Trophoblast cell (in vitro differentiated cells and primary cell): ENCODE data around the gene HOMER1.

Source experiments
- DNase-seq, 2 donors: peaks; one replicate each; pipeline ENCODE4 v3.0.0-alpha.2; 2016
- H2AFZ ChIP-seq: 2 replicates; pipeline ENCODE4 v1.6.1; 2013; ENCODE audit warnings: low read length, moderate library complexity, mild to moderate bottlenecking; ENCODE audit not compliant: insufficient read depth, poor library complexity
- H2AK5ac ChIP-seq: 2 replicates; pipeline ENCODE4 v1.6.1; 2013; ENCODE audit warnings: mild to moderate bottlenecking, low read length
- H2BK120ac ChIP-seq: 2 replicates; pipeline ENCODE4 v1.6.1; 2013; ENCODE audit warnings: low read length, mild to moderate bottlenecking, moderate library complexity; ENCODE audit not compliant: insufficient read depth, poor library complexity
- H2BK12ac ChIP-seq: 2 replicates; pipeline ENCODE4 v1.6.1; 2013; ENCODE audit warnings: mild to moderate bottlenecking, low read length, moderate library complexity
- H2BK5ac ChIP-seq: 2 replicates; pipeline ENCODE4 v1.6.1; 2013; ENCODE audit warnings: low read length, low read depth, moderate library complexity, mild to moderate bottlenecking; ENCODE audit not compliant: poor library complexity
- H3K14ac ChIP-seq: 2 replicates; pipeline ENCODE4 v1.6.1; 2013; ENCODE audit warnings: mild to moderate bottlenecking, low read length
- H3K18ac ChIP-seq: 2 replicates; pipeline ENCODE4 v1.6.1; 2013; ENCODE audit warnings: mild to moderate bottlenecking, low read length
- H3K23ac ChIP-seq: 2 replicates; pipeline ENCODE4 v1.6.1; 2013; ENCODE audit warnings: low read length
- H3K27ac ChIP-seq: 2 replicates; pipeline ENCODE4 v1.5.1; 2013; ENCODE audit warnings: low read depth, mild to moderate bottlenecking, inconsistent platforms, low read length, moderate library complexity
- H3K27me3 ChIP-seq: 2 replicates; pipeline ENCODE4 v1.6.1; 2013; ENCODE audit warnings: inconsistent platforms, mild to moderate bottlenecking, low read length, moderate library complexity; ENCODE audit not compliant: insufficient read depth
- H3K36me3 ChIP-seq, 2 experiments: 1 replicate in 1 of 2; 2 replicates in 1 of 2; pipeline ENCODE4 v1.6.1; 2013; ENCODE audit warnings: low read length in 2 of 2, mild to moderate bottlenecking in 2 of 2, moderate library complexity in 1 of 2; ENCODE audit not compliant: insufficient read depth in 2 of 2, control insufficient read depth in 1 of 2
- H3K4ac ChIP-seq: 2 replicates; pipeline ENCODE4 v1.6.1; 2013; ENCODE audit warnings: low read depth, mild to moderate bottlenecking, low read length, moderate library complexity
- H3K4me1 ChIP-seq, 2 experiments: 1 replicate in 1 of 2; 2 replicates in 1 of 2; pipeline ENCODE4 v1.6.1; 2013; ENCODE audit warnings: low read length in 2 of 2, mild to moderate bottlenecking in 2 of 2, moderate library complexity in 1 of 2; ENCODE audit not compliant: insufficient read depth in 2 of 2, control insufficient read depth in 1 of 2
- H3K4me2 ChIP-seq: 2 replicates; pipeline ENCODE4 v1.6.1; 2013; ENCODE audit warnings: inconsistent platforms, mild to moderate bottlenecking, low read length, moderate library complexity
- H3K4me3 ChIP-seq: 2 replicates; pipeline ENCODE4 v1.5.1; 2013; ENCODE audit warnings: mild to moderate bottlenecking, low read depth, low read length, inconsistent platforms
- H3K79me1 ChIP-seq: one replicate; pipeline ENCODE4 v1.6.1; 2013; ENCODE audit warnings: low read length
- H3K79me2 ChIP-seq: 2 replicates; pipeline ENCODE4 v1.6.1; 2013; ENCODE audit warnings: low read length, mild to moderate bottlenecking; ENCODE audit not compliant: control insufficient read depth, insufficient read depth, poor library complexity
- H3K9ac ChIP-seq: 2 replicates; pipeline ENCODE4 v1.6.1; 2013; ENCODE audit warnings: mild to moderate bottlenecking, low read length
- H3K9me3 ChIP-seq: 2 replicates; pipeline ENCODE4 v1.6.1; 2013; ENCODE audit warnings: low read depth, mild to moderate bottlenecking, control low read depth, inconsistent platforms, low read length; ENCODE audit not compliant: insufficient read depth
- H4K12ac ChIP-seq: 2 replicates; pipeline ENCODE4 v1.6.1; 2013; ENCODE audit warnings: low read depth, mild to moderate bottlenecking, low read length, moderate library complexity
- H4K8ac ChIP-seq: 2 replicates; pipeline ENCODE4 v1.6.1; 2013; ENCODE audit warnings: low read depth, mild to moderate bottlenecking, low read length, moderate library complexity
- H4K91ac ChIP-seq: one replicate; pipeline ENCODE4 v1.6.1; 2013; ENCODE audit warnings: low read depth, mild to moderate bottlenecking, low read length, moderate library complexity
- WGBS: extraction: QIAGEN DNeasy Blood & Tissue Kit; methylation state at CpG from one replicate; pipeline ENCODE4 v1.1.7; 2013; ENCODE audit warnings: missing lambda C conversion rate; ENCODE audit not compliant: insufficient read length, insufficient coverage; ENCODE audit errors: extremely low coverage; 5-methylcytosine and 5-hydroxymethylcytosine counted together

HOMER1 gene

DNA sequence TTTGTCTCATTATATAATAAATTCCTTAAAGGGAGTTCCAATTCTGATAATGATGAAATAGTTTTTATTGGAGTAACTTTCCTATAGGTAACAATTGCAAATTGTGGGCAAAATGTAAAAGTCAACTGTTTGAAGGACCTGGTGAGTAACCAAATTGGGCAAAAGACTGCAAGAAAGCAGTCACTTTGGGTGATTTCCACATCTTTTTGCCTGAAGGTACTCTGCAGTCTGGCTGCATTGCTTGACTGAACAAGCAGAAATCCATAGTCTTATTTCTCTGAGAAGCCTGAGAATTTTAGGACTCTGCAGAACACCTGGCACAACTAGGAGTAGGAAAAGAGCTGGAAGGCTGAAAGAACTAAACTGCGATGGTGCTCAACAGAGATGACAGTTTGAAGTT, 114.9 kb downstream of the HOMER1 start:
- no peaks in the 10 kb centered on the region for H3K79me2 ChIP-seq
- peak; percentile 78 to 89 for DNase-seq
- no peak overlapping the region for H3K27ac ChIP-seq
- H3K4me3 ChIP-seq, result no peak overlapping the region
- no peak overlapping the region for H4K91ac ChIP-seq
- no peak overlapping the region for H3K23ac ChIP-seq
- WGBS, result no CpG with 5 or more reads among the region's 1 CpG
- peaks cover 0 to 2% of the 10 kb centered on the region in 2 experiments for H3K4me1 ChIP-seq
- no peaks in the 10 kb centered on the region for H3K27me3 ChIP-seq
- H3K79me1 ChIP-seq, result no peaks in the 10 kb centered on the region
- H4K8ac ChIP-seq, result no peak overlapping the region
- no peak overlapping the region for H3K4ac ChIP-seq
- H4K12ac ChIP-seq, result no peak overlapping the region
- H2AFZ ChIP-seq, result no peak overlapping the region
- no peak overlapping the region for H3K9ac ChIP-seq
- no peak overlapping the region for H2BK12ac ChIP-seq
- H2AK5ac ChIP-seq, result no peak overlapping the region
- H3K4me2 ChIP-seq, result no peak overlapping the region
- no peak overlapping the region for H2BK120ac ChIP-seq
- H3K14ac ChIP-seq, result no peak overlapping the region
- H3K9me3 ChIP-seq, result no peaks in the 10 kb centered on the region
- peaks cover 0 to 3% of the 10 kb centered on the region in 2 experiments for H3K36me3 ChIP-seq
- H2BK5ac ChIP-seq, result no peak overlapping the region
- no peak overlapping the region for H3K18ac ChIP-seq

DNA sequence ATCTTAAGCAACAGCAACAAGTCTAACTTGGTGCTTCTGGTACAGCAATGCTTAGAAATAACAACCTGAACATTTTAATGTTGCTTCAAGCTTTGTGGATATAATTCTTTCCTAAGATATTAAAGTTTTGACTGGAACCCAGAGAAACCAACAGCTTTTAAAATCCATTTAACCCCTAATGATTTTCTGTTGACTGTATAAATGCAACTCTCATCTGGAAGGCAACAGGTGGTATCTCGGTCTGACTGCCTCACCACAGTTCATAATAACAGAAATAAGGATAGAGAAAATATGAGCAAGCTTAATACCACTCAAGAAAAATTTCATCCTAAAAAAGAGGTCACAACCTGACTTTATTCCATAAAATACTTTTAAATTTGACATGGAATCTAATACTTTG, 116.9 kb downstream of the HOMER1 start:
- Histone ChIP-seq H2AK5ac (no peak overlapping the region), H3K36me3 (peaks cover 0 to 3% of the 10 kb centered on the region in 2 experiments), H3K9ac (no peak overlapping the region), H2AFZ (no peak overlapping the region), H3K4me3 (no peak overlapping the region), H3K23ac (no peak overlapping the region), H4K8ac (no peak overlapping the region), H3K79me1 (no peaks in the 10 kb centered on the region), H4K12ac (no peak overlapping the region), H3K18ac (no peak overlapping the region), H3K4me2 (no peak overlapping the region), H4K91ac (no peak overlapping the region), H3K27me3 (no peaks in the 10 kb centered on the region), H3K4ac (no peak overlapping the region), H3K79me2 (no peaks in the 10 kb centered on the region), H2BK120ac (no peak overlapping the region), H3K4me1 (peaks cover 0 to 2% of the 10 kb centered on the region in 2 experiments), H2BK5ac (no peak overlapping the region), H3K14ac (no peak overlapping the region), H2BK12ac (no peak overlapping the region), H3K9me3 (no peaks in the 10 kb centered on the region), H3K27ac (no peak overlapping the region)
- no CpG with 5 or more reads among the region's 1 CpG for WGBS
- DNase-seq, result no peak

DNA sequence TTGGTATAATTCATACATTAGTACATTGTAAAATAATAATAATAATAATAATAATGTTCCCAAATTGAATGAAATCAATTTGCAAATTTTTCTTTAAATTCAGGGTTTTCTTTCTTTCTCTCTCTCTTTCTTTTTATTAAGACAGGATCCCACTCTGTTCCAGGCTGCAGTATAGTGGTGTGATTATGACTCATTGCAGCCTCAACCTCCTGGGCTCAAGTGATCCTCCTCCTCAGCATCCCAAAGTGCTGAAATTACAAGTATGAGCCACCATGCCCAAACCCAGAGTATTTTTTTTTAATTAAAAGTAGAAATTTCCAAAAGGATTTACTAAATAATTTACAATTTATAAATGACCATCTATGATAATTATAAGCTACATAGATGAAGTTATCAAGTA, 117.7 kb downstream of the HOMER1 start:
- Histone ChIP-seq H3K27ac (no peak overlapping the region), H3K79me1 (no peaks in the 10 kb centered on the region), H3K4me2 (no peak overlapping the region), H3K23ac (no peak overlapping the region), H3K4me1 (peaks cover 0 to 2% of the 10 kb centered on the region in 2 experiments), H3K9ac (no peak overlapping the region), H2AFZ (no peak overlapping the region), H3K14ac (no peak overlapping the region), H4K12ac (no peak overlapping the region), H4K8ac (no peak overlapping the region), H3K18ac (no peak overlapping the region), H3K79me2 (no peaks in the 10 kb centered on the region), H3K9me3 (no peaks in the 10 kb centered on the region), H3K27me3 (no peaks in the 10 kb centered on the region), H2BK12ac (no peak overlapping the region), H2BK5ac (no peak overlapping the region), H3K4me3 (no peak overlapping the region), H4K91ac (no peak overlapping the region), H2BK120ac (no peak overlapping the region), H2AK5ac (no peak overlapping the region), H3K4ac (no peak overlapping the region), H3K36me3 (peaks cover 0 to 3% of the 10 kb centered on the region in 2 experiments)
- DNase-seq, result no peak

DNA sequence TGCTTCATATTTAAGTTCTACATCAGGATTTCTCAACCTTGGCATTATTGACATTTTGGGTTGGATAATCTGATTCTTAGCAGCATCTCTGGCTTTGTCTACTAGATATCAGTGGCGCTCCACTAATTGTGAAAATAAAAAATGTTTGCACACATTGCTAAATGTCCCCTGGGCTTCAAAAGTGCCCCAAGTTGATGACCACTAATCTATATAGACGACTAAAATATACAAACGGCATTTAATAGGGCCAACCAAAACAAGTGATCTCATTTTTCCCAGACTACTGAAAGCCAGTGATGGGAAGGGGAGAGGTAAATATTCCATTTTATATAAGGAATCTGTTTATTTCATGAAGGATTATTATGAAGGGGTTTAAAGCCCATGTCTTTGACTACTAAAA, 118.6 kb downstream of the HOMER1 start:
- Histone ChIP-seq H2AK5ac (no peak overlapping the region), H2BK12ac (no peak overlapping the region), H2AFZ (no peak overlapping the region), H3K79me2 (no peaks in the 10 kb centered on the region), H4K12ac (no peak overlapping the region), H2BK5ac (no peak overlapping the region), H3K9ac (no peak overlapping the region), H3K36me3 (peaks cover 0 to 3% of the 10 kb centered on the region in 2 experiments), H3K23ac (no peak overlapping the region), H3K9me3 (no peaks in the 10 kb centered on the region), H3K27me3 (no peaks in the 10 kb centered on the region), H3K79me1 (no peaks in the 10 kb centered on the region), H3K4me2 (no peak overlapping the region), H3K14ac (no peak overlapping the region), H3K27ac (no peak overlapping the region), H3K4me3 (no peak overlapping the region), H2BK120ac (no peak overlapping the region), H3K4ac (no peak overlapping the region), H4K8ac (no peak overlapping the region), H3K4me1 (peaks cover 0 to 2% of the 10 kb centered on the region in 2 experiments), H3K18ac (no peak overlapping the region), H4K91ac (no peak overlapping the region)
- WGBS, result no CpG with 5 or more reads among the region's 3 CpGs
- no peak for DNase-seq
